GM19193 (cell line): ENCODE results near the gene RPS6KA2.

Experiments used
- POLR2A ChIP-seq: IDR thresholded peaks from 4 replicates; pipeline ENCODE4 v1.6.1; 2011; ENCODE audit not compliant: insufficient read depth, insufficient read length; ENCODE audit errors: extremely low read depth

RPS6KA2 gene

DNA sequence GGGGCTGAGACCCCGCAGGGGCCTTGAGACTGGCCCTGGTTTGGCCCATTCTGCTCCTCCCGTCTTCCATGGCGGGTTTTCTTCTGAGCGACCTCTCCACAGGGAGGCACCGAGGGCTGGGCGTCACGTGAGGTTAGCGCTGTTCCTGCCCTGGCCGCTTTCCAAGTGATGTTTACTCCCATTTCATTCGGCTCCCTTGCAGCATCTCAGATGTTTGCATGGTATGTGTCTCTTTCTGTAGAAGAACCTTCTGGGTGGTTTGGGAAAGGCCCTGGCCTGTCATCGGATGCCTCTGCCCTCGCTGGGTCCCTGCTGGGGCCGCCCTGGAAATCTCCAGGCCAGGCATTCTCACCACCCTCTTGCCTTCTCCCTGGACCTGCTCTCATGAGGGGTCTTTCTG, 57.8 kb downstream of the RPS6KA2 start:
- TF ChIP-seq POLR2A = no peak

- TF ChIP-seq POLR2A = no peak
These were observed 59.2 kb downstream of the RPS6KA2 start for GRCh38 chr6:166567813-166568212.

GRCh38 chr6:166567107-166567506, 59.9 kb downstream of the RPS6KA2 start:
- TF ChIP-seq POLR2A = no peak

DNA sequence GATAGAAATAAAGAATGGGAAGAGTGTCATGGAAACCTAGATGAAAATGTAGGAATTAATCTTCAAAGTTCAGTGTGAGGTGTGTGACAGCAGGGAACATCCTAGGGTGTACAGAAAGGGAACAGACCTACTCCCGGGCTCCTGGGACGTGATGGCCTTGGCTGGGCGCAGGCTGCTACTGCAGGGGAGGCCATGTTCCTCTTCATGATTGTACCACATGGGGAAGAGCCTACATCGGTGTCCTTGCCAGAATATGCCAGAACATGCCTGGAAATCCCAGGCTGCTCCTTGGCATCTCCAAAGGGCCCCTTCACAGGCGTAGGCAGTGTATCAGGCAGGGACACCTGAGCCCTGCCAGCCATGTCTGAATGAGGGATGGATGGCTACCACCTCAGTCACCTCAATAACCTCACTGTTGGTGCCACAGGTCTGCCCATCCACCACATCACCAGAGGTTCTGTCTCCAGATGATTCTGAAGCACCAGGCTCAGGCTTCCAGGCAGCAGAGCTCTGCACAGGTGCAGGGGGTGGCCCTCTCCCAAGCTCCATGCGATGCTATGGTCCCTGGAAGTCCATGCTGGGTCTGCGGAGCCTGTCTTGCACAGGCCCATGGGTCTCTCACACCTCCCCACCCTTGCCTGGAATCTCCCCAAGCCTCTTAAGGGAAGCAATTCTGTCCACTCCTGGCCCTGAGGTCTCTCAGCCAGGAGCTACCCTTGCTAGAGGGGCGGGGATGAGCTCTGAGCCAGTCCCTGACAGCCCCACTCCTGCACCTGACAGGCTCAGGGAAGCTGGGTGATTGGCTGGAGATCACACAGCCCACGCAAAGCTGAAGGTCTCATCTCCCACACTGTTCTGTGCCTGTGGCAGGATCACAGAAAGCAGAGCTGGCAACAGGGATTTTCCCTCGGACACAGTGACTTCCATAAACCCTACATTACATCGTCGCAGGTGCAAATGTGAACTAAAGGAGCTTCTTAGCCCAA, 60.7 kb downstream of the RPS6KA2 start:
- TF ChIP-seq POLR2A = no peak

DNA sequence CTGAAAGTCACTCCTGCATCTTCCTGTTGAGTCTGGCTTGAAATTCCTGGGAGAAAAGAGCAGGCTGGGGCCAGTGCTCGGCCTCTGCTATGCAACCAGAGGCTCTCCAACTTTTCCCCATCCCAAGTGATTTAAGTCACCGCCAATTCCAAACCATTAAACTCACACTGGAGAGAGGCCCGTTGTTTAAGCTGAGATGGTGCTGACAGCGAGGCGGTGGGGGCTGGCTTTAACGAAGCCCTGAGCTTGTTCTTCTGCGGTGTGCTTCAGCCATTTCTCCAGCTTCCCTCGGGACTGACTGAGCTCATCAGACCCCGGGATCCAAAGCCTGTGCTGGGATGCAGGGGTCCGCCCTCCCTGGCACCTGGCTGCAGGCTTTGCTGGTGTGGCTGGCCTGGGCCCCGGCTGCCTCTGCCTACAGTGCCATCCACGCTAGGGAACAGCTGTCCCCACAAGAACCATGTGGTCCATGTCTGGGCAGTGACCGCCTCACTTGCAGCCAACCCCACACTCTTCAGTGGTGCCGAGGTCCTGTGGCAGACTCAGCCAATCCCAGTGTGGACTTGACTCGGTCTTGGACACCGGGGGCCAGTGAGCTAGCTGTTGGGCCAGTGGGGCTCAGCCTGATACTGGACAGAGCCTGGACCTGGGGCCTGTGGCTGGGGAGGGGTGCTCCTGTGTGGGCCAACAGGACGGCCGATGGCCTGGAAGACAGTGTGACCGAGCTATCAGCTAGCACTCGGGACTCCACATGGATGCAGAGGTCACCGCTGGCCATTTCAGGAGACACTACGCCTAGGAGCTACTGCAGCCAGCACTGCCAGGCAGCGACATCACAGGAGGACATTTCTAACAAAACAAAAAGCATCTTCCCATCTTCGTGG, 61.7 kb downstream of the RPS6KA2 start:
- no peak for TF ChIP-seq POLR2A

- TF ChIP-seq POLR2A = no peak
These were observed 63.2 kb downstream of the RPS6KA2 start for GRCh38 chr6:166563805-166564204.

DNA sequence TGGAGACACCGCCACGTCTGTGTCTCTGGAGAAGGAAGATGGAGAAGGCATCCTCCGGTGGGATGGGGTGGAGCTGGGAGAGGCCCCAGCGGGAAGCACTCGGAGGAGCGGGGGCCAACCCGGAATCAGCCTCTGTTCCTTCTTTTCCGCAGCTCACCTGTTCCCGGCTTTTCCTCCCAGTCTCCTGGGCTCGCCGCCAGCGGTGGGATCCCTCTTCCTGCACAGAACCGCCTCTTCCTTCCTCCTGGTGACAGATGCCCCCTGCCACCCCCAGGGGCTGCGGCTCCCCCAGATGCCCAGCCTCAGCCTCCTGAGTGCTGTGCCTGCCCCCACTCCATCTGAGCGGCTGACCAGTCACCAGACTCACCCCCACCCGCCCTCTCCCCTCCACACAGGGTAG, 63.9 kb downstream of the RPS6KA2 start:
- TF ChIP-seq POLR2A = no peak

- no peak for TF ChIP-seq POLR2A
These were observed 64.3 kb downstream of the RPS6KA2 start for GRCh38 chr6:166562726-166563125.

DNA sequence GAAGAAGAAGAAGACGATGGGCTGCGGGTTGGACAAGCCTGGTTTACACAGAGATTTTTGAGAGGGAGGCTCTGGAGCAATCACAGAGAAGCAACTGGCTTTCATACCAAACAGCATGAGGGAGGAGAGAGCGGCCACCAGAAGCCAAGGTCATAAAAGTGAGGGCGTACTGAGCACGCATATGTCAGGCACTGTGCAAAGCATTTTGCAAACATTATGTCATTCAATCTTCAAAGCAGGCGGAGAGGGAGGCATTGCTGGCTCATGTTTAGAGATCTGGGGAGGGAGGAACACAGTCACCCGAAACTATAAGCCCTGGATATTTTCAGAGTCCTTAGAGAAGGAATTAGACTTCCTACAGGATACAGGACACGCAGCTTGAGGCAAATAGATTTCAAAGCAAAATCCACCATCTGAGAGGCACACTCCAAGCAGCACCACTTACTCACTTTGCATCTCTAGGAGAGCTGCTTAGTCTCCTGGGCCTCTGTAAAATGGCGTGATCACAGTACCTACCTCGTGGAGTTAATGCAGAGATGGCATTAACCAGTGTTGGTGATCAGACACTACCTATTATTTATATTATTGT, 65.2 kb downstream of the RPS6KA2 start:
- TF ChIP-seq POLR2A = no peak

DNA sequence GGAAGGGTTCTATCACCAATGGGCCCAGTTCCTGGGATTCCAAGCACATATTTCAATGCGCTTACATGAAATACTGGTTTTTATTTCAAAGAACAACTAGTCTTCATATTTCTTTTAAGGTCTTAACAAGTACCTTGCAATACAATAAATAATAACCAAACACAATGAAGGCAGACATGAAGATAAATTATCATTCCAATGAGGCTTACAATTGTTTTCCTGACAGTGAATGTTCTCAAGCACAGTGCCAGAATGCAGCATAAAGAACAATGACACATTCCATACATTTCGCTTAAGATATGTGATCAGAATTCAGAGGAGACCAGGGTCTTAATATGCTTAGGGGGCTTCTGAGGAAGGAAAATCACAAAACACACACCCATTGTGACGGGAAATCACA, 66.8 kb downstream of the RPS6KA2 start:
- TF ChIP-seq POLR2A = no peak

DNA sequence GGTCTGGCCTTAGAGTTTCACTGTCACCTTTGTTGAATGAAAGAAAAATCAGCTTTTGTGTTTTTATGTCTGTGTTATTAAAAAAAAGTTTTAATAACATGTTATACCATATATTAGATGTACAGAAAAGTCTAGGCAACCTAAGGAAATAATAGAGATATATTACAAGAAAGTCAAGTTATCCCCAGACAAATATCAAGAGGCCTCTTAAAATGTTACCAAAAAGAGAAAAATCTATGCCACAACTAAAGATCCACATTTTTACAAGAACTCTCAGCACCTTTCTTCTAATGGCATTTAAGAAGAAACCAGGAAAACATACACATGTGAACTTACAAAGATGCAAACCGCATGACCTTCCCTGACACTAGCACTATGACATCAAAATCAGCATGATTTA, 67.4 kb downstream of the RPS6KA2 start:
- TF ChIP-seq POLR2A = no peak

DNA sequence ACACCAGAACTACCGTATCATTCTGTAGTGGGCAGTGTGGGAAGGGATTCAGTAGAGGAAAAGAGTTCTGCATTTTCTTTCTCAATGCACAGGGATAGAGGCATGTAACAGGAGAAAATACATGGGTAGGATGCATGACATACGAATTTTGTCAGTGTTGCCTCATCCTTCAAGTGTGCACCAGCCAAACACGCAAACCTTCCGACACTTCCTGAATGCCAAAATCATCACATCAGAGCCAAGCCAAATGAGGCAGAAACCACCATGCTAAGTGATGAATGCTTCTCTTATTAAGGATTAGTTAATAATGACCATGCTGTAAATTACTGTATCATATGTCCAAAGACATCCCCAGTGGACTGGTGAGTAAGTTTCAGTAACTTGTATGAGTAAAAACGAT, 67.8 kb downstream of the RPS6KA2 start:
- no peak for TF ChIP-seq POLR2A

DNA sequence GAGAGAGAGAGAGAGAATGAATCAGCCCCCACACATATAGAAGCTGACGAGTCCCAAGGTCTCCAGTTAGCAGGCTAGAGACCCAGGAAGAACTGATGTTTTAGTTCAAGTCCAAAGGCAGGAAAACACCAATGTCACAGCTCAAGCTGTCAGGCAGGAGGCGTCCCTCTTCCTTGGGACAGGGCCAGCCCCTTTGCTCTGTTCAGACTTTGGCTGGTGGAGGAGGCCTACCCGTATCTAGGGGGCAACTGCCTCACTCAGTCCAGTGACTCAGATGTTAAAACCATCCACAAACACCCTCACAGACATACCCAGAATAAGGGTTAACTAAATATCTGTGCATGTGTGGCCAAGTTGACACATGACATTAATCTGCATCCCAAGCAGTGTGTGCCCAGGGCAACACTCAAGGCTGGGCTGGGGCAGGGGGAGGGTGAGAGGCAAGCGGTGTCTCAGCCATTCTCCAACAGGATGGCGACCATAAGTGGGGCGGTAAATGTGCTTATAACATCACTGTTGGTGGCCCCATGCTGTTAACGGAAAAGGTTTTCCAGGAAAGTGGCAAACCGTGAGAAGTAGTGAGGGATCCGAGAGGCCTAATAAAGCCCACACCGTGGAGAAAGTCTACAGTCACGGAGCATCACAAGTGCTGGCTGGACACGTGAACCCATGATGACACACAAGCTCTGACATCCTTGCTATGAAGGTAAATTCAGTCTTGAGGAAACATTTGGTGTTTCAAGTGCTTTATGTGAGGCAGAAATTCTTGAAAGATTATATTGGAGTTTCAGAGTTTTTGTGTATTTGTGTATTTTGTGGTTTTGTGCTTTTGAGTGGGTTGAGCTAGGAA, 68.7 kb downstream of the RPS6KA2 start:
- TF ChIP-seq POLR2A = no peak

DNA sequence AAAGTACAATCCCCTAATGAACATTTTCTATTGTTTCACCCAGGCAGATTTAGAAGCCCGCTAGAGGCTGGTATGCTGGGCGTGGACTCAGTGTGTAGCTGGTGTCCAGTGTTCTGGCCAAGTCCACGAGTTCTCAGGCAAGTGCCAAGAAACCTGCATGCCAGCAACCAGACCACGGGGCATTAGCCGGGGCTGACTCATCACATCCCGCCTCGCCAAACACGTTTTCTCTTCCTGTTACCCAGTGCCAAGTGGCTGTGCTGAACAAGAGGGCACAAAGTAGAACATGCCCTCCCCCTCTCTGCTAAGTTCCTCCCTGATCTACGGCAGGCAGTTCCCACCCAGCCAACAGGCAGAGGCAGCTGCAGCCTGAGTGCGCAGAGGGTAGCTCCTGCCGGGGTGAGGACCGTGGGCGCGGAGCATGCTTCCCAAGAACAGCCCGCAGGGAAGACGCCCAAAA, 70.2 kb downstream of the RPS6KA2 start:
- no peak for TF ChIP-seq POLR2A

DNA sequence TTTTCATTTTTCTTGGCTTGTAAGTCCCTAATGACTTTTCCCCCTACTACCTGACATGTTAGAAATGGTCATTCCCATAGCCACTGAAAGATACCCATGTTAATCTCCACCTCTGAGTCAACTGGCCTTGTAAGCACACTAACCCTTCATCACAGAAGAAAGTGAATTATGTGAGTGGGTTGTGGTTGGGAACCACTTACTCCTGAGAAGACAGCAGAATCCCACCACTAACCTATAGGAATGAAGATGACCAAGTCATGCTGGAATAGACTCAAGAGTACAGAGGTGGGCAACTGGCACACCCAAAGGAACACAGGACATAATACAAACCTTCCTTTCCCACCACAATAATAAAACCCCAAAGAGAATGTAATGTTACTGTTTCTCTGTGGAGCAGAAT, 70.7 kb downstream of the RPS6KA2 start:
- TF ChIP-seq POLR2A = no peak

- TF ChIP-seq POLR2A = no peak
These were observed 72.0 kb downstream of the RPS6KA2 start for GRCh38 chr6:166555086-166555485.
